PFSK-1 (cell line): Measurements from ENCODE around the gene WDR38.

ENCODE experiments used
- FOXP2 ChIP-seq: optimal IDR thresholded peaks from 2 replicates; pipeline ENCODE3; 2011; ENCODE audit warnings: borderline replicate concordance, control low read depth, inconsistent platforms; ENCODE audit not compliant: insufficient read depth; ENCODE audit errors: extremely low read length, extremely low read depth
- POLR2AphosphoS5 ChIP-seq: IDR thresholded peaks from 2 replicates; pipeline ENCODE4 v1.6.1; 2012; ENCODE audit warnings: low read depth, mild to moderate bottlenecking, control low read depth, low read length, moderate library complexity
- SIN3A ChIP-seq: IDR thresholded peaks from 2 replicates; pipeline ENCODE4 v1.6.1; 2012; ENCODE audit warnings: mild to moderate bottlenecking, low read length, moderate library complexity, borderline replicate concordance; ENCODE audit not compliant: insufficient read depth
- TAF1 ChIP-seq: IDR thresholded peaks from 2 replicates; pipeline ENCODE4 v1.6.1; 2012; ENCODE audit warnings: low read length, control low read depth, borderline replicate concordance; ENCODE audit not compliant: insufficient read depth
- TF ChIP-seq, protein P1 (sequence below), 2 experiments: IDR thresholded peaks; 2 replicates each; pipeline versions ENCODE4 v1.6.1 to v1.8.0; 2011 to 2012; ENCODE audit warnings: low read depth in 2 of 2, low read length in 2 of 2, control low read depth in 1 of 2, inconsistent platforms in 1 of 2, mild to moderate bottlenecking in 1 of 2, moderate library complexity in 1 of 2; ENCODE audit not compliant: insufficient read depth in 1 of 2

- TF ChIP-seq POLR2AphosphoS5 (no peak), SIN3A (no peak), TAF1 (no peak), FOXP2 (no peak)
- TF ChIP-seq, protein P1, sequence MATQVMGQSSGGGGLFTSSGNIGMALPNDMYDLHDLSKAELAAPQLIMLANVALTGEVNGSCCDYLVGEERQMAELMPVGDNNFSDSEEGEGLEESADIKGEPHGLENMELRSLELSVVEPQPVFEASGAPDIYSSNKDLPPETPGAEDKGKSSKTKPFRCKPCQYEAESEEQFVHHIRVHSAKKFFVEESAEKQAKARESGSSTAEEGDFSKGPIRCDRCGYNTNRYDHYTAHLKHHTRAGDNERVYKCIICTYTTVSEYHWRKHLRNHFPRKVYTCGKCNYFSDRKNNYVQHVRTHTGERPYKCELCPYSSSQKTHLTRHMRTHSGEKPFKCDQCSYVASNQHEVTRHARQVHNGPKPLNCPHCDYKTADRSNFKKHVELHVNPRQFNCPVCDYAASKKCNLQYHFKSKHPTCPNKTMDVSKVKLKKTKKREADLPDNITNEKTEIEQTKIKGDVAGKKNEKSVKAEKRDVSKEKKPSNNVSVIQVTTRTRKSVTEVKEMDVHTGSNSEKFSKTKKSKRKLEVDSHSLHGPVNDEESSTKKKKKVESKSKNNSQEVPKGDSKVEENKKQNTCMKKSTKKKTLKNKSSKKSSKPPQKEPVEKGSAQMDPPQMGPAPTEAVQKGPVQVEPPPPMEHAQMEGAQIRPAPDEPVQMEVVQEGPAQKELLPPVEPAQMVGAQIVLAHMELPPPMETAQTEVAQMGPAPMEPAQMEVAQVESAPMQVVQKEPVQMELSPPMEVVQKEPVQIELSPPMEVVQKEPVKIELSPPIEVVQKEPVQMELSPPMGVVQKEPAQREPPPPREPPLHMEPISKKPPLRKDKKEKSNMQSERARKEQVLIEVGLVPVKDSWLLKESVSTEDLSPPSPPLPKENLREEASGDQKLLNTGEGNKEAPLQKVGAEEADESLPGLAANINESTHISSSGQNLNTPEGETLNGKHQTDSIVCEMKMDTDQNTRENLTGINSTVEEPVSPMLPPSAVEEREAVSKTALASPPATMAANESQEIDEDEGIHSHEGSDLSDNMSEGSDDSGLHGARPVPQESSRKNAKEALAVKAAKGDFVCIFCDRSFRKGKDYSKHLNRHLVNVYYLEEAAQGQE (IDR thresholded peaks at IDR 0.05; ENCODE audit: insufficient read depth in 1 of 2, low read depth in 2 of 2, low read length in 2 of 2): no peak
Measured at GRCh38 chr9:124834591-124834990, 18.7 kb upstream of the WDR38 start.
